GM18907 (cell line): ENCODE data around the gene FAM209B.
A peak's percentile ranks its signal among the peaks of the same experiment; 100 is the strongest.
"Not testable (repeated sequence)": the region's sequence is repeated elsewhere in the genome, so short reads cannot be mapped to it uniquely, and the experiment has no call there.

Experiments used
- ATAC-seq: cut with Tn5 transposase; IDR thresholded peaks from one replicate; pipeline ENCODE4 v1.9.1; 2021; ENCODE audit warnings: mild to moderate bottlenecking, moderate library complexity; ENCODE audit not compliant: unreplicated experiment

FAM209B gene

GRCh38 chr20:56537997-56538396 is 5.0 kb downstream of the FAM209B start:
- no peak for ATAC-seq

- ATAC-seq: no peak
Measured at GRCh38 chr20:56540415-56540814, 7.4 kb downstream of the FAM209B start.

DNA sequence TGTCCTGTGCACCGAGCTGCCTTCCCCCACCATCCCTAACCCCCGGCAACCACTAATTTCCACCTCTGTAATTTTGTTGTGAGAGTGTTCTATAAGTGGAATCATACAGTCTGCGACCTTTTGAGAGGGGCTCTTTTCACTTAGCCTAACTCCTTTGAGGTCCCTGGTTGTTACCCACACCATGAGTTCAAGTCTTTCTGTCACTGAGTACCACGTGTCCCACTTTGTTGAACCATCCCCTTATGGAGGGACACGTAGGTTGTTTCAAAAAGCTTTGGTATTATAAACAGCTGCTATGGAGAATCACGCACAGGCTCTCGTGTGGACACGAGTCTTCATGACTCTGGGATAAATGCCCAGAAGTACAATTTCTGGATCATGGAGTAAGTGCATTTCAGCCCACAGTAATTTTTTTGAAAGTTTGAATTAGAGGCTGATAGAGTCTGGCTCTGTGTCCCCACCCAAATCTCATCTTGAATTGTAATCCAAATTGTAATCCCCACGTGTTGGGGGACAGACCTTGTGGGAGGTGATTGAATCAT is 9.5 kb downstream of the FAM209B start:
- no peak for ATAC-seq

GRCh38 chr20:56551571-56551970 is 18.5 kb downstream of the FAM209B start:
- no peak for ATAC-seq

GRCh38 chr20:56552911-56553629 is 20.0 kb downstream of the FAM209B start:
- peak; percentile 52 for ATAC-seq

- peak; percentile 90 for ATAC-seq
Measured at GRCh38 chr20:56554869-56555268, 21.8 kb downstream of the FAM209B start.

DNA sequence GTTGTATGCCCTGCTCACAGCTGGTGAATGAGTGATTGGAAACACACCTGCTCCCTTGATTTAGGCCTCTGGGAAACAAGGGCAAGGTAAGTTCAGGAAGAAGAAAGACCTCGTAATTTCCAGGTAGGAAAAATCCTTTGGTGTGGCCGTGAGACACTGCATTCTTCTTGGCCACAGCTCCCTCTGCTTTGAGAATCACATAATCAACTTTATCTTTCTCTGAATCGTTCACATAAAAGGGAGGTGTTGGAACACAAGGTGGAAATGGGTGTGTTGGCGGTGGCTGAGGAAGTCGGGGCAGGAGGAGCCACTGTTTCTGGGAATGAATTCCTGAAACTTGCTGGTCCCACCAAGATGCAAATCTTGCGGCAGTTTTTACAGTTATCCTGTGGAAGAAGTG is 25.9 kb downstream of the FAM209B start:
- ATAC-seq: no peak

- ATAC-seq: not testable (repeated sequence)
Measured at GRCh38 chr20:56564526-56564925, 31.5 kb downstream of the FAM209B start.

- ATAC-seq: no peak
Measured at GRCh38 chr20:56565511-56565910, 32.5 kb downstream of the FAM209B start.

- no peak for ATAC-seq
Measured at GRCh38 chr20:56566621-56567020, 33.6 kb downstream of the FAM209B start.

DNA sequence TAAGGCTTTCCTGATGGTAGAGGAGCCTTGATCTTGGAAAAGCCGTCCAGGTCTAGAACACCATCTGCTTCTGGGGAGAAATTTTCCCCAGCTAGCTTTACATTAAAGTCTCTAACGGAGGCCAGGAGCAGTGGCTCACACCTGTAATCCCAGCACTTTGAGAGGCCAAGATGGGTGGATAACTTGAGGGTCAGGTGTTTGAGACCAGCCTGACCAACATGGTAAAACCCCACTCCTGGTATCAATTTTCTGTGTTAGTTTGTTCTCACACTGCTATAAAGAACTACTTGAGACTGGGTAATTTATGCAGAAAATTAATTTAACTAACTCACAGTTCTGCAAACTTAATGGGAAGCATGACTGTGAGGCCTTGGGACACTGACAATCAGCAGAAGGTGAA is 37.8 kb downstream of the FAM209B start:
- no peak for ATAC-seq

DNA sequence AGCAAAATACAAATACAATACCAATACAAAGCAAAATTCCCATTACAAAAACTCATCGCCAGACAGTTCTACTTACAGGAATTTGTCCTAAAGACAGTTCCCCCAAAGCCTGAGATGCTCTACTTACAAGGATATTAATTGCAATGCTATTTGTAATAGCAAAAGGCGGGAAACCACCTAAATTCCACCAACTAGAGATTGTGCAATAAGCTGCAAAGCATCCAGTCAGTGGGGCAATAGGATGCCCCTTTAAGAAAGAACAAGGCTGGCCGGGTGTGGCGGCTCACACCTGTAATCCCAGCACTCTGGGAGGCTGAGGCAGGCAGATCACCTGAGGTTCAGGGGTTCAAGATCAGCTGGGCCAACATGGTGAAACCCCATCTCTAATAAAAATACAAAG is 39.1 kb downstream of the FAM209B start:
- no peak for ATAC-seq

GRCh38 chr20:56573986-56574385 is 40.9 kb downstream of the FAM209B start:
- no peak for ATAC-seq

GRCh38 chr20:56574531-56575142 is 41.6 kb downstream of the FAM209B start:
- ATAC-seq: no peak

- ATAC-seq: no peak
Measured at GRCh38 chr20:56575157-56575556, 42.1 kb downstream of the FAM209B start.

DNA sequence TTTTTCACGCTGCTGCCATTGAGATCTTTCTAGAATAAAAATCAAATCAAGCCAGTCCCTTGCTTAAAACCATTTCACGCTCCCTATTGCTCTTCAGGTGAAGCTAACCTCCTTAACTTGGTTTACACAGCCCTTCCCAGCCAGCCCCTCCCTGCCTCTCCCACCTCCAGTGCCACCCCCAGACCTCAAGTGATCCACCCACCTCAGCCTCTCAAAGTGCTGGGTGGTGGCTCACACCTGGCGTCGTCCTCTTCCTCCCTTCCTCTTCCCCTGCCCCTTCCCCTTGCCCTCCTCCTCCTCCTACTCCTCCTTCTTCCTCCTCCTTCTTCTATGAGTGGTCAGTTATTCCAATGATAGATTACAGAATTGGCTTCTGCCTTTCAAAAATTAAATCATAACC is 42.9 kb downstream of the FAM209B start:
- no peak for ATAC-seq

- ATAC-seq: no peak
Measured at GRCh38 chr20:56579301-56579710, 46.3 kb downstream of the FAM209B start.

DNA sequence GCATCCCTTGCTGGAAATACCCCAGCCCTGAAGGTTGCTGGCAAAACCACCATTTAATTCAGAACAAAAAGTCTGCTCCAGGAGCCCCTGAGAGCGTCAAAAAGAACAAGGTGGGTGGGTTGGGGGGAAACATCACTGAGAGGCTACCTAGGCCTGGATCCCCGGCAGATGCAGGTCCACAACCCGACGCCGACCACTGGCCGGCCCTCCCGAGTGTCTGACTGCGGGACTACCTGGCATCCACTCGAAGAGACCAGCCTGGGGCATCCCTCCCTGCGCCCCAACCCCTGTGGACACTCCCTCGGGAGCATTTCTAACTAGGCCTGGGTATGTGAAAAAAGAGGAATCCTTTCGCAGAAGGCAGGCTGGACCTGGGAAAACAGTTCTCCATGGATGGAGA is 47.2 kb downstream of the FAM209B start:
- ATAC-seq: no peak

- ATAC-seq: no peak
Measured at GRCh38 chr20:56581701-56582100, 48.7 kb downstream of the FAM209B start.

GRCh38 chr20:56582542-56582941 is 49.5 kb downstream of the FAM209B start:
- no peak for ATAC-seq

- no peak for ATAC-seq
Measured at GRCh38 chr20:56584916-56585315, 51.9 kb downstream of the FAM209B start.
